Activated CD4-positive, alpha-beta T cell treated with anti-CD3 and anti-CD28 coated beads, Interleukin-2, amount 10 ng/mL, durations not matched to agents 7 days and 5 days (primary cell): Measurements from ENCODE around the gene PDCD1. TPM values are rescaled to one million over a fixed set of nuclear protein-coding genes. Genes with fewer than 3 reads are reported as not detected.

Experiments
- CTCF ChIA-PET: fragments of 350-600 bp; sonication (Branson Sonifier 250); formaldehyde crosslinking; loops from one replicate; lab custom pipeline; 2021; ENCODE audit warnings: antibody characterized with exemption; lab: Charles Lee
- POLR2A ChIA-PET: fragments of 350-600 bp; sonication (Branson Sonifier 250); formaldehyde crosslinking; loops from one replicate; lab custom pipeline; 2021; ENCODE audit warnings: antibody characterized with exemption; lab: Charles Lee
- DNase-seq: peaks from one replicate; pipeline ENCODE4 v3.0.0-alpha.2; 2020
- H3K27ac Mint-ChIP-seq: one replicate; pipeline ENCODE4 v1.8.0; 2021; ENCODE audit warnings: mild to moderate bottlenecking, moderate library complexity, mixed read lengths
- H3K27me3 Mint-ChIP-seq: one replicate; pipeline ENCODE4 v1.8.0; 2021; ENCODE audit warnings: mixed read lengths
- H3K36me3 Mint-ChIP-seq: one replicate; pipeline ENCODE4 v1.8.0; 2021; ENCODE audit warnings: low read depth, mixed read lengths
- H3K4me1 Mint-ChIP-seq: one replicate; pipeline ENCODE4 v1.8.0; 2021; ENCODE audit warnings: mixed read lengths
- H3K4me3 Mint-ChIP-seq: one replicate; pipeline ENCODE4 v1.8.0; 2021; ENCODE audit warnings: mild to moderate bottlenecking, moderate library complexity, mixed read lengths
- H3K9me3 Mint-ChIP-seq: one replicate; pipeline ENCODE4 v1.8.0; 2021; ENCODE audit warnings: mixed read lengths
- total RNA-seq, 2 experiments: library from RNA; stranded (reverse); gene quantifications; one replicate each; pipeline ENCODE4 v1.2.3, GENCODE V29; 2021

PDCD1 gene
- total RNA-seq, 2 experiments from 2014 or later, result 4.7 to 4.9 TPM

DNA sequence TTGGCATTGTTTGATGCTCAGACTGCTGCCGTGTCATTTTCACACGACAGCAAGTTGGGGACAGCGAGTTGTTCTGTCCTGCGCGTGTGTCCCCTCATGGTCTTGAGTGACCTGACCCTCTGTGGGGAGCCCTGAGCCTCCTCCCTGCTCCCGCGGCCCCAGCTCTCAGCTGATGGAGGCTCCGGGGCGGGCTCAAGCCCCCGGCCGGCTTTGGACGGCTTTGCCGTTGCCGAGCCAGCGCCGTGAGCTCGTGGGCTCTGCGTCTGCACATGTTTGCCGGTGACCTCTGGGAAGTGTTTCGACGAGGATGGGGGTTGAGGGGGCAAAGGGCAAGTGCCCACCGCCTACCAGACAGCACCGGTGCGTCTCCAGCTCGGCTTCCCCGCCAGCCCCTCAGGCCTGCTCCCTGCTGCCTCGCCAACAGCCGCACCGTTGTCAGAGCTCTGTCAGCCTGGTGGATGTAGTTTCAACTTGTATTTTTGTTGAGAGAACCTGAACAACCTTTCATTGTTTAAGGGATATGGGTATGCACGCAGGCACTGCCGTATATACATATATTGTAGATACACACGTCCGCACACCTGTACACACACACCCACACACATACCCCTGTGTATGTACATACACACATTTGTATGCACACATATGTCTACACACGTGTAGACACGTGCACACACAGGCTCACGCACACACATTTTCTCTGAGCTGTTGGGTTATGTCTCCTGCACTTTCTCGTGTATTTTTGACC is 13.7 kb downstream of the PDCD1 start:
- CTCF ChIA-PET, result interaction anchor here (0.6 to 1.3 kb wide), 5 partner anchors 15 to 696 kb away, joined by 3 to 10 read pairs (median 3); partner anchors contain the start of gene PASK
- Mint-ChIP-seq H3K36me3 (no peaks in the 10 kb centered on the region), H3K4me3 (peak overlapping the region; percentile 65), H3K9me3 (no peaks in the 10 kb centered on the region), H3K4me1 (peaks cover 33% of the 10 kb centered on the region), H3K27ac (peak overlapping the region; percentile 46), H3K27me3 (peaks cover 6% of the 10 kb centered on the region)
- DNase-seq, result no peak
- POLR2A ChIA-PET, result no interaction called here

- peak overlapping the region; percentile 86 for H3K27ac Mint-ChIP-seq
- H3K9me3 Mint-ChIP-seq, result no peaks in the 10 kb centered on the region
- peak overlapping the region; percentile 65 for H3K4me3 Mint-ChIP-seq
- H3K4me1 Mint-ChIP-seq, result peaks cover 33% of the 10 kb centered on the region
- H3K36me3 Mint-ChIP-seq, result no peaks in the 10 kb centered on the region
- DNase-seq, result peak; percentile 74
- ChIA-PET POLR2A (no interaction called here), CTCF (interaction anchor here (0.6 to 1.3 kb wide), 5 partner anchors 16 to 695 kb away, joined by 3 to 10 read pairs (median 3); partner anchors contain the start of genes ING5 and PASK)
- H3K27me3 Mint-ChIP-seq, result peaks cover 9% of the 10 kb centered on the region
Measured at GRCh38 chr2:241844066-241844728, 14.5 kb downstream of the PDCD1 start.

- peaks cover 33% of the 10 kb centered on the region for H3K4me1 Mint-ChIP-seq
Measured at GRCh38 chr2:241843321-241844065, 15.2 kb downstream of the PDCD1 start.

DNA sequence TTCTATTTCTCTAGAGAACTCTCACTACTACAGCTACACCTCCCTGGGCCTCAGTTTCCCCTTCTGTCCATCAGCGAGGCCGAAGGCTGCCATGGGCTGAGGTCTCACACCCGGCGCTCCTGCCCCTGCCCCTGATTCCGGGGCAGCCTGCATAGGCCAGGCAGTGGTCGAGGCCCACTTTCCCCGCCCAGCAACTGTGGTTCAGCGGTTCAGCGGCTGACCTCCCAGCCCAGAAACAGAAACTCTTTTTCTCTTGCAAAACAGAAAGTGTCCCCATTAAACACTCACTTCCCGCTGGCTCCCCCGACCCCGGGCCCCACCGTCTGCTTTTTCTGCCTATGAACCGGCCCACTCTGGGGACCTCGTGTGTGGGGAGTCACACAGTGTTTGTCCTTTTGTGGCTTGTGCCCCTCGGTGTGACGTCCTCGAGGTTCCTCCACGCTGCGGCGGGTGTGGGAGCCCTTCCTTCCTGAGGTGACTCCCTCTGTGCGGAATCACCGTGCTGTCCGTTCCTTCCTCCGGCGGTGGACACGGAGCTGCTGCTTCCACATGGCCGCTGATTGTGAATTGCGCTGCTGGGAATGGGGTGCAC is 16.0 kb downstream of the PDCD1 start:
- H3K27me3 Mint-ChIP-seq, result peaks cover 15% of the 10 kb centered on the region

More at GRCh38 chr2:241843321-241844065, 15.2 kb downstream of the PDCD1 start:
- no peak for DNase-seq
- ChIA-PET CTCF (interaction anchor here (0.9 to 1.3 kb wide), 2 partner anchors 16 to 141 kb away, joined by 3 to 10 read pairs; partner anchors contain the start of gene ING5), POLR2A (no interaction called here)
- peak overlapping the region; percentile 37 for H3K4me3 Mint-ChIP-seq
- H3K9me3 Mint-ChIP-seq, result no peaks in the 10 kb centered on the region
- no peaks in the 10 kb centered on the region for H3K36me3 Mint-ChIP-seq
- peak overlapping the region; percentile 75 for H3K27ac Mint-ChIP-seq
- peaks cover 11% of the 10 kb centered on the region for H3K27me3 Mint-ChIP-seq

GRCh38 chr2:241842067-241842415 is 16.7 kb downstream of the PDCD1 start:
- ChIA-PET CTCF (interaction anchor here (1.1 to 1.6 kb wide), 2 partner anchors 38 to 155 kb away, joined by 3 to 4 read pairs; partner anchors contain the start of gene DTYMK), POLR2A (no interaction called here)
- no peak for DNase-seq
- peaks cover 35% of the 10 kb centered on the region for H3K4me1 Mint-ChIP-seq
- H3K9me3 Mint-ChIP-seq, result no peaks in the 10 kb centered on the region
- H3K27ac Mint-ChIP-seq, result no peak overlapping the region
- H3K36me3 Mint-ChIP-seq, result no peaks in the 10 kb centered on the region
- no peak overlapping the region for H3K4me3 Mint-ChIP-seq
- H3K27me3 Mint-ChIP-seq, result peaks cover 22% of the 10 kb centered on the region

More for the DNA sequence above, 16.0 kb downstream of the PDCD1 start:
- DNase-seq, result peak; percentile 42
- Mint-ChIP-seq H3K27ac (peak overlapping the region; percentile 75), H3K9me3 (no peaks in the 10 kb centered on the region), H3K36me3 (no peaks in the 10 kb centered on the region), H3K4me3 (peak overlapping the region; percentile 37), H3K4me1 (peaks cover 33% of the 10 kb centered on the region)
- POLR2A ChIA-PET, result no interaction called here
- CTCF ChIA-PET, result no interaction called here

- no peaks in the 10 kb centered on the region for H3K9me3 Mint-ChIP-seq
- H3K36me3 Mint-ChIP-seq, result no peaks in the 10 kb centered on the region
- ChIA-PET CTCF (interaction anchor here (1.0 to 1.6 kb wide), 4 partner anchors 29 to 155 kb away, joined by 3 to 4 read pairs (median 3); partner anchors contain the start of gene DTYMK), POLR2A (interaction anchor here (0.6 kb wide), 1 partner anchor 535 kb away, joined by 3 read pairs; no protein-coding TSS in a partner anchor)
- peaks cover 27% of the 10 kb centered on the region for H3K27me3 Mint-ChIP-seq
- H3K27ac Mint-ChIP-seq, result no peak overlapping the region
- peaks cover 32% of the 10 kb centered on the region for H3K4me1 Mint-ChIP-seq
- no peak for DNase-seq
- no peak overlapping the region for H3K4me3 Mint-ChIP-seq
Measured at GRCh38 chr2:241841181-241842066, 17.3 kb downstream of the PDCD1 start.

DNA sequence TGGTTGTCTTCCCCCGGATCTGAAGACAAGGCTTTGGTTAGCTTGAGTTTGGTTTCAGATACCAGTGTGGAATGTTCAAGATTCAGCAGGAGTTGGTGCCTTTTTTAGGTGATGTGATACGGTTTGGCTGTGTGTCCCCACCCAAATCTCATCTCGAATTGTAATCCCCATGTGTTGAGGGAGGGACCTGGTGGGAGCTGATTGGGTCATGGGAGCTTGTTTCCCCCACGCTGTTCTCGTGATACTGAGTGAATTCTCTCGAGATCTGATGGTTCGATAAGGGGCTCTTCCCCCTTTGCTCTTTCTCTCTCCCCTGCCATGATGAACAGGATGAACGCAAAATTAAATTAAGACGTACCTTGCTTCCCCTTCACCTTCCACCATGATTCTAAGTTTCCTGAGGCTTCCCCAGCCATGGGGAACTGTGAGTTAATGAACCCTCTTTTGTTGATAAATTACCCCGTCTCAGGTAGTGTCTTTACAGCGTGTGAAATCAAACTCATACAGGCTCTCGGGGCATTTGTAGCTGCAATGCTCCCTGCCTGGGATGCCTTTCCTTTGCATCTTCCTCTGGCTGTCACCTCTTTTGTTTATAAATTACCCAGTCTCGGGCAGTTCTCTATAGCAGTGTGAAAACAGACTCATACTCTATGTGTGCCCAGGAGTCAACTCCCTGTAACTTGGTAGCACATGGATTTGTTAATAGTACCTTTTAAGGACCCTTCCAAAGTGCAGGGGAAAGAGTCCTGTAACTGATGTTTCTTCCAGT is 21.3 kb downstream of the PDCD1 start:
- ChIA-PET POLR2A (no interaction called here), CTCF (interaction anchor here (0.8 to 1.2 kb wide), 2 partner anchors 12 to 29 kb away, joined by 3 to 5 read pairs; no protein-coding TSS in a partner anchor)
- H3K36me3 Mint-ChIP-seq, result no peaks in the 10 kb centered on the region
- H3K4me1 Mint-ChIP-seq, result peaks cover 7% of the 10 kb centered on the region
- no peak overlapping the region for H3K4me3 Mint-ChIP-seq
- no peak for DNase-seq
- H3K27me3 Mint-ChIP-seq, result peaks cover 33% of the 10 kb centered on the region
- H3K27ac Mint-ChIP-seq, result no peak overlapping the region
- no peaks in the 10 kb centered on the region for H3K9me3 Mint-ChIP-seq

DNA sequence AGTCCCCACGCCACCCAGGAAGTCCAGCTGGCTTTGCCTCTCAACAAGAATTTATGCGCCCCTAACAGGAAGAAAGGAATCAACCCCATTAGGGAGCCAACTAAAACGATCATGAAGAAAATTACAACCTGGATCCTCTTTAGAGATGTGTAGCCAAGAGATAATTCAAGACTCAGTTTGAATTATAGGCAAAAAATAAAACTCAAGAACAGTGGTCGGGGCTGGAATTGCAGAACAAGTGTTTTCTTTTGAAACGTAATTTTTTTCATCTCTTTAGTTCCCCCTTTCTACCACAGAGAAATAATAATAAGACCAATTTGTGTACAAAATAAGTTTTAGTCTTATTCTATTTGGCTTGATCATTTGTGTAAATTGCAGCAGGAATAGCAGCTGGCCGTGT is 22.4 kb downstream of the PDCD1 start:
- Mint-ChIP-seq H3K4me3 (no peak overlapping the region), H3K27ac (no peak overlapping the region), H3K9me3 (no peaks in the 10 kb centered on the region), H3K36me3 (no peaks in the 10 kb centered on the region), H3K4me1 (peaks cover 7% of the 10 kb centered on the region), H3K27me3 (peaks cover 39% of the 10 kb centered on the region)
- ChIA-PET CTCF (interaction anchor here (0.7 to 2.3 kb wide), 2 partner anchors 23 to 32 kb away, joined by 3 to 6 read pairs; partner anchors contain the start of gene PDCD1), POLR2A (no interaction called here)
- DNase-seq, result no peak

DNA sequence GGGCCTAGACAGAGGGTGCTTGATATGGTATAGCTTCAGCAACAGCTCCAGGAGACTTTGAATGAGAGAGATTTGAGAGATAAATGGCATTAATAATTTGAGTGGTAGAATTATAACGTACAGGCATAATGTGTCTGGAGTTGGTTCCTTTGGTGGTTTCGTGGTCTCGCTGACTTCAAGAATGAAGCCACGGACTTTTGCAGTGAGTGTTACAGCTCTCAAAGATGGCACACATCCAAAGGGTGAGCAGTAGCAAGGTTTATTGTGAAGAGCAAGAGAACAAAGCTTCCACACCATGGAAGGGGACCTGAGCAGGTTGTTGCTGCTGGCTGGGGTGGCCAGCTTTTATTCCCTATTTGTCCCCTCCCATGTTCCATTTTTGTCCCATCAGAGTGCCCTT is 23.1 kb downstream of the PDCD1 start:
- POLR2A ChIA-PET, result no interaction called here
- no peaks in the 10 kb centered on the region for H3K36me3 Mint-ChIP-seq
- peaks cover 44% of the 10 kb centered on the region for H3K27me3 Mint-ChIP-seq
- no peak overlapping the region for H3K27ac Mint-ChIP-seq
- CTCF ChIA-PET, result interaction anchor here (0.7 to 2.3 kb wide), 3 partner anchors 24 to 52 kb away, joined by 3 to 6 read pairs (median 3); partner anchors contain the start of gene PDCD1
- no peak overlapping the region for H3K4me3 Mint-ChIP-seq
- H3K4me1 Mint-ChIP-seq, result peaks cover 7% of the 10 kb centered on the region
- H3K9me3 Mint-ChIP-seq, result peaks cover 2% of the 10 kb centered on the region
- no peak for DNase-seq

GRCh38 chr2:241834527-241835210 is 24.0 kb downstream of the PDCD1 start:
- ChIA-PET POLR2A (no interaction called here), CTCF (interaction anchor here (0.5 to 2.3 kb wide), 4 partner anchors 25 to 490 kb away, joined by 3 to 6 read pairs (median 4); partner anchors contain the start of gene PDCD1)
- H3K27me3 Mint-ChIP-seq, result peaks cover 50% of the 10 kb centered on the region
- no peak overlapping the region for H3K4me3 Mint-ChIP-seq
- DNase-seq, result no peak
- peaks cover 7% of the 10 kb centered on the region for H3K4me1 Mint-ChIP-seq
- no peak overlapping the region for H3K27ac Mint-ChIP-seq
- H3K9me3 Mint-ChIP-seq, result peaks cover 2% of the 10 kb centered on the region
- no peaks in the 10 kb centered on the region for H3K36me3 Mint-ChIP-seq
